Measurements from ENCODE around the gene ZMYND10.

ZMYND10 gene

GRCh38 chr3:50345586-50346234 is at the start of gene ZMYND10:
Gene ZMYND10, minus strand, starts transcription at chr3:50345732. Its CDS starts 153 bp downstream, at chr3:50345579.
- DNase-seq (ENCODE audit: low spot score) = no peak

DNA sequence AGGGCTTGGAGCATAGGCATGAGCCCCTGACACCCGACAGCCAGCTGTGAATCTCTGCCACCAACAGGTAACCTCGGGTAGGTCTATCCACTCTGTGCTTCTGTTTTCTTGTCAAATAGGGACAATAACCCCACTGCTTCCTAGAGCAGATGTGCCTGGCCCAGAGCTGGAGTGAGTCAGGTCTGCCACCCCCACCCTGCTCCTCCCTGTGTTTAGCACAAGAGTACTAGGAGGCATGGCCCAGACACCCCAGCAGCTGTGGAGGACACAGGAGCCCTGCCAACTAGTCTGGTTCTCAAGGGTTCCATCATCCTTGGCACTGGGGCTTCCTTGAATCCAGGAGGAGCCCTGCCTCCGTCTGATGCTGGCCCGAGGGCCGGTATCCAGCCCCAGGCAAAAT is 47.5 kb upstream of the ZMYND10 start:
- DNase-seq (ENCODE audit: low spot score) = no peak

DNA sequence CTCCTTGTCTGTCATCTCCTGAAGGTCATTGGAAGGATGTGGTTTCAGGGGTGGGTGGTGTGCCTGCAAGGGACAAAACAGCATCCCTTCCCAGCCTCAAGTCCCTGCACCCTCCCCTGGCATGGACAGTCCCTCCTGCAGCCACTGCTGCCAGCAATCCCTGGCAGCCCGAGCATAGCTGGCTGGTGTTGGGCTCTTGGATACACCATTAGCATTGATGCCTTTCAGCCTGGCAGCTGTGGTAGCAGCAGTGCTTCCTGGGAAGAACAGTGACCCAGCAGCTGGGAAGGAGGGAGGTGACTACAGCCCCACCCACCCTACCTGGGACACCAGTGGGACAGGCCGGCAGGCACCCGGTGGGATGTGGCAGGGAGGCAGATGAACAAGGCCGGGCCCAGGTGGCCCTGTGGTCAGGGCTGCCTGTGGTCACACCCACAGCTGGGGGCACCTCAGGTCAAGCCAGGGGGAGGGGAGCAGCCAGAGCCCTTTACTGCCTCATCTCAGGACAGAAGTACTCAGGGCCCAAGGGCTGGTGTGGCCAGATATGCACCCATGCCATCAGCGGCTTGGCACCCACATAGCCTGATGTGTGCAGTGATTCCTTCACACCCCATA is 46.7 kb upstream of the ZMYND10 start:
- DNase-seq (ENCODE audit: low spot score) = peak; percentile 31

DNA sequence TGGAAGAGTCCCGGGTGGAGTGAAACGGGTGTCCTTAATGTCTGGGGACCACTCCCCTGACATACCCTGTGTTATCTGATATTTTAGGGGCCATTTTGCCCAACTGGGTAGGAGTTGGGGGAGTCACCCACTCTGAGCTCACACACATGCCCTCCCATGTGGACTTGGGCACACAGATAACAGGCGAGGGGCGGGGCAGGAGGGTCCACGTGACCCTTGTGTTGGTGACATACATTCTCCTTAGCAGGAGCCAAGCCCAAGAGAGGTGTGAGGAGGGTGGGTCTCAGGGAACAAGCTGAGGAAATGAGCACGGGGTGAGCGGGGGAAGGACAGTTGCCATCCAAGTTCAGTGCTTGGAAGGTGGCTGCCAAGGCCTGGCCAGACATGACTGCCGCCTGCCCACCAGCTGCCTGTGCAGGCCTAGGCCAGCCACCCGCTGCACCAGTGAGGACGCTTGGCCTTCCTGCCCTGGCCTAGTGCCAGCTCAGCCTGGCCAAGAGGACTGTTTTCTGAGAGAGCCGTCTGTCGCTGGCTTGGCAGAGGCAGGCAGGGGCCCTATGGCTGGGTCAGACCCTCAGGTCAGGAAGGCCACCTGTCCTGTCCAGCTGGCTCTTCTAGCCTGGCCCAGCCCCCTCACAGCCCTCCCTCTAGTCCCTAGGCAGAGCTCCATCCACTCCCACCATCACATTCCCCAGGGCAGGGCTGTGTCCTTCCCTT is 45.1 kb upstream of the ZMYND10 start:
- DNase-seq (ENCODE audit: low spot score) = peak; percentile 24

GRCh38 chr3:50389414-50389767 is 43.9 kb upstream of the ZMYND10 start:
- DNase-seq (ENCODE audit: low spot score) = no peak

- DNase-seq (ENCODE audit: low spot score) = no peak
These were observed 43.3 kb upstream of the ZMYND10 start for GRCh38 chr3:50388720-50389413.

DNA sequence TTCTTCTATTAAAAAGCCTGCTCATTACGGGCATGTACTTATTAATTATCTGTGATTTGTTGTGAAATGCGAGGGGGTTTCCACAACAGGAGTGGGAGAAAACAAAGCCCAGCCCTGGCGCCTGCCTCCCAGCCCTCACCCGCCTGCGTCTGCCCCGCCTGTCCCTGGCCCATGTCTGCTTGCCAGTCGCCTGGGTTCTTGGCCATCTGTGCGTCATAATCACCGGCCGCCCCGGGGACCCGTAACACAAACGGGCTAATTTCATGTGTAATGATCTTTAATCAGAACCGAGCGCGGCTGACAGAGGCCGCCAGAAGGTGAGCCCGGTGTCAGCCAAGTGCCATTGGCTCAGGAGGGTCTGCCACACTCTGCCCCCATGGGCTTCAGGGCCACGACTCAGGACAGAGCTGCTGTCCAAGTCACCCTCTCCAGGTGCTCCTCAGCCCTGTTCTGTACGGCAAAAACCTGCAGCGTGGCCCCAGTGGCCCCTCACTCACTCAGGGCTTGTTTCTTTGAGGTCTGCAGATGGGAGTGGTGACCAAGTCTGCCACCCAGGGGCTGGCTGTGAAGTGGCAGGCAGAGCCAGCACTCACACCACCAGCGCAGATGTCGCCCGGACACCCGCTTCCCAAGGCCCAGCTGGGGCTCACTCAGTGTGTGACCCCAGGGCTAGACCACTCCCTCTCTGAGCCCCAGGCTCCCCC is 42.6 kb upstream of the ZMYND10 start:
- DNase-seq (ENCODE audit: low spot score) = no peak

DNA sequence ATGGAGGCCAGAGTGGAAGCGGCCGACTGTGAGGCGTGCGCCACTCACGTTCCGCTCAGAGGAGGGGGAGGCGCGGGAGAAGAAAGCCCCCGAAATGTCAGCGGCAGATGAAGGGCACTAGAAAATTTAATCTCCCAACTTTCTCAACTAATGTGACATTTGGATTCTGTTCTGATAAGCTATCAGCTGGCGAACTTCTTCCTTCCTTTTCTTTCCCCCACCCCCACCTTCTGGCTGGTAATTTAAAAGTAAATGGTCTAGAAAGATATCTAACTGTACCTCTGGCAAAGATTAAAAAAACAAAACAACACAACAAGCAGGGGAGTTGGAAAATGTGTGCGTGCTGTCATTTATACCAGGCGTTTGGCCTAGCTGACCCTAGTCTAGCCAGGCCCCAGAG is 40.2 kb upstream of the ZMYND10 start:
- no peak for DNase-seq (ENCODE audit: low spot score)

- DNase-seq (ENCODE audit: low spot score) = no peak
These were observed 38.2 kb upstream of the ZMYND10 start for GRCh38 chr3:50383750-50384149.

DNA sequence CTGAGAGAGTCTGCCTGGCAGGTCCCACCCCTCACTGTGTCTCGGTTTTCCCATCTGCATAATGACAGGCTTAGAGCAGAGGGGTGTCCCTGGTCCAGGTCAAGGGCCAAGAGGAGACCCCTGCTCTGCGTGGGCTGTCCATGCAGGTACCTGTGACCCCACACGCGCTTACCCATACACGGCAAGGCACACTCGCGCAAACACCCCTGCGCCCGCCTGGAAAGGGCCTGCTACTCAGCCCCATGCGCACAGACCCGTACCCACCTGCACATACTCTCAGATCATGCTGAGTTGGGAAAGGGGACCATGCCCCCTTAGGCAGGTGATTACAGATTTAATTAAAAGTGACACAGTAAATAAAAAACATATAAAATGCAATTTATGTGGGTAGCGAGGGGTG is 37.2 kb upstream of the ZMYND10 start:
- DNase-seq (ENCODE audit: low spot score) = no peak

DNA sequence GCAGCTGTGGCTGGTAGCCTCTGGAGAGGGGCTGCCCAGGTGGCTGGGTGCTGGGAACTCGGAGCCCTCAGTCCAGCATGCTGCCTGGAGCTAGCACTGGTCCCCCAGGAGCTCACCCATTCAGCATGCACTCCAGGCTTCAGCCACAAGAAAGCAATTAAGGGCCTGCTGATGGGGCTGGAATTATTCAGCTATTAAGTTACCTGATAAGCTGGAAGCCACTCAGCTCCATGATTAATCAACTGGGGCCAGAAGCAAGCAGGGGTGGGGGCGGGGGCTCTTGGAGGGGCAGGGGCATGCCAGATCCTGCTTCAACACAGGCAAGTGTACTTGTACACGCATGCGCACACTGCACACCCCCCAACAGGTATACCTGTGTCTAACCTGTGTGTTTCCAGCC is 35.9 kb upstream of the ZMYND10 start:
- DNase-seq (ENCODE audit: low spot score) = no peak

DNA sequence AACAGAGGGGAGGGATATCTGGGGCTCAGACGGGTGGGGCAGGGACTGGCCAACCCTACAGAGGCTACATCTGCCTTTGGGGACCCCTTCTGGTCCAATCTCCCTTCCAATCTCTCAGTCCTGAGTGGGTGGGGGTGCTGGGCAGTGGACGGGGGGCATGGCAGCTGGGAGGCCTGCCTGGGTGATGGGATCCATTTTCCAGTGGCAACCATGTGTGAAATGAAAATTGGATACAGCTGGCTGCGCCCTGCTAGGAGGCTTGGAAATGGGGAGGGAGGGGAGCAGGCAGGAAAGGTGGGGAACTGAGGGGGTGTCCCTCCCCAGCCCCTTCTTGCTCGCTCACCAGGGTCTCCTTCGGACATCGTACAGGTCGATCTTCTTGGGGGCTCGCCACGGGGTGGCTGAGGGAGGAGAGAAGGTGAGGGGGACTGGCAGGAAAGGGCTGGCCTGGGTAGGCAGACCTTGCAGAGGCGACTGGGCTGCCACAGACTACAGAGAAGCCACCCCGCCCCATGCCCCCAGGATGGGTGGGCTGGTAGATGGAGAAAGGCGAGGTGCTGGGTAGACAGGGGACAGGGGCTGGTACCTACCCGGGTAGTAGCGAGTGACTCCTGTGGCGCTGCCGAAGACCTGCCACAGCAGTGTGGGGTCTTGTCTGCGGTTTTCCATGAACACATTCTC is 35.0 kb upstream of the ZMYND10 start:
- no peak for DNase-seq (ENCODE audit: low spot score)

GRCh38 chr3:50378757-50379156 is 33.2 kb upstream of the ZMYND10 start:
- no peak for DNase-seq (ENCODE audit: low spot score)

GRCh38 chr3:50378024-50378423 is 32.5 kb upstream of the ZMYND10 start:
- no peak for DNase-seq (ENCODE audit: low spot score)

DNA sequence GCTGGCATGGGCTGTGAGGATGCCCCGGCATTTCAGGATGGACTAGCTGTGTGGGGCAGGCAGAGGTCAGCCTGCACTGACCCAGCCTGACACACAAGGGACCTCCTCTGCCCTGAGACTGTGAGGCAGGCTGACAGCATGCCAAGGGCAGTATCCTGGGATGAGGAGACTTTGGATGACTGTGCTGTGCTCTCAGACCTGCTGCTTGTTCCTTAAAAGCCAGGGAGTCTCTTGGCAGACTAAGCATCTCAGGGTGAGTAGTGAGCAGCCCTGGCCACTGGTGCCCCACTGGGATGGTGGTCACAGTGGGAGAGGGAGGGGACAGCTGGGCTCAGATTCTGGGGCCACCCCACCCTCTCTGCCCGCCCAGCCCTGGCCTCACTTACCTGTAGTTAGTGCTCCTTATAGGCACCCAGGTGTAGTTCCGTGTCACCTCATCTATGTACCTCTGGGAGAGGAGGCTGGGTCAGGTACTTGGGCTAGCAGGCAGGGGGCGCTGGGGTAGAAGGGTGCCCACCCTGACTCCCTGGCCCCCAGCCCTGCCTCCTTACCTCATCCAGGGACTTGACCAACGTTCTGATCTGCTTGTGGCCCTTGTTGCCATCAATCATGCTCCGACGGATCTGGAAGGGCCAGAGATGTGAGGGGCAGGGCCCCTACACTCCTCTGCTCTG is 29.9 kb upstream of the ZMYND10 start:
- DNase-seq (ENCODE audit: low spot score) = no peak

DNA sequence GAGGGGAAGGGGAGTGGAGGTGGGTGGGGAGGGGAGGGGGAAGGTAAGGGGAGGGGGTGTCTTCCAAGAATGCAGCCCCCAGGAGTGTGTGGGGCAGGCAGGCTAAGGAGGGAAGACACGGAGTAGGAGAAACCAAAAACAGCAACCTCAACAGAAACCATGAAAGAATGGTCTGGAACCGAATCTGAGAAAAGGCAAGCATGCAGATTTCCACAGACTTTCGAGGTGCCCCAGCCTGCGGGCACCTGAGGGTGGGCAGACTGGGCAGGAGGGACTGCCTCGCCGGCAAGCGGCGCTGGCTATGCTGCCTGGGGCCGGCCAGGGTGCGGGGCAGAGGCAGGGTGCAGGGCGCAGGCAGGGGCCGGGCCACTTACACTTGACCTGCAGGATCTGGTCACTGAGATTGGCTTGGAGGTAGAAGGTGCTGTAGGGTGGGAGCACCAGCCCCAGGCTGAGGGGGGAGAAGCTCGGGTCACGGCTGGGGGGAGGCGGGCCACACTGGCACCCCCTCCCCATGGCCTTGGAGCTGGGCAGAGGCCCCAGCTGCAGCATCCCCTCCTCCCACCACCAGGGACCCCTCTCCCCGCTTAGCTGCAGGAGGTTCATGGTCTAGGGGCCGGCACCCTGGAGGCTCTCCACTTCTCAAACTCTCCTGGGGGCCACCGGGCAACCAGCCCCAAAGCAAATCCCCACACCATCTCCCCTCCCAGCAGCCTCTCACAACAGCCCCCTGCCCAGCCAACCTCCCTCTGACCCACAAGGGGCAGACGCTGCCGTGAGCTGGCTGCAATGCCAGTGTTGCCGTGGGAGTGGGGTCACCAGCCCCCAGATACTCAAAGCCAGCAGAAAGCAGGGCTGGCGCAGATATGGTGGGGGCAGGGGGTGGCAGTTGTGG is 29.1 kb upstream of the ZMYND10 start:
- no peak for DNase-seq (ENCODE audit: low spot score)

- DNase-seq (ENCODE audit: low spot score) = no peak
These were observed 27.9 kb upstream of the ZMYND10 start for GRCh38 chr3:50373146-50374051.

GRCh38 chr3:50372349-50372748 is 26.8 kb upstream of the ZMYND10 start:
- no peak for DNase-seq (ENCODE audit: low spot score)

DNA sequence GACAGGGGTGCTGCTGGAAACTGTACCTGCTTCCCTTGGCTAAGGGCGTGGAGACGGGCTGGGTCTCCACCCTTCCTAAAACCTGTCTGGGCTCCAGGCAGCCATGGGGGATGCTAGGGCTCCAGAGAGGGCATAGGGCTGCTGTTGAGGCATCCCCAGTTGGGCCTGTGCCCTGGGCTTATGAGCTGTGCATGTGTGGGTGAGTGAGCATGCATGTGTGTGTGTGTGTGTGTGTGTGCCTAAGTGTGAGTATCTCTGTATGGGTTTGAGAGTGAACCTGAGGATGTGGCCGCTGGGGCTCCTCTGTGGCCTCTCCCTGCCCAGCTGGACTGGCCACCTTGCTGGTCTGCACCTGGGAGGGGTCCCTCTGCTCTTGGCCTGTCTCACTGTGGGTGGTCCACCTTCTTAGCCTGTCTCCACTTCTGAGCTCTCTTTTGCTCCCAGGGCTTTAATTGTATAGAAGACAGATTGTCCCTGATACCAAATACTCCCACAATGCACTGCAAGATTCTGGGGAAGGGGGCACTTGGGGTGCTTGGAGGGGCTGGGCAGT is 25.7 kb upstream of the ZMYND10 start:
- no peak for DNase-seq (ENCODE audit: low spot score)
